Stimulated activated CD4-positive, alpha-beta T cell treated with anti-CD3 and anti-CD28 coated beads, TNF-alpha, amount 100 ng/mL, for 24 hours (primary cell): ENCODE measurements around the gene CDH4.

Experiments used
- DNase-seq, 3 experiments: peaks; one replicate each; pipeline ENCODE4 v3.0.0-alpha.2; 2020; ENCODE audit warnings: low read depth in 3 of 3

Gene CDH4

DNA sequence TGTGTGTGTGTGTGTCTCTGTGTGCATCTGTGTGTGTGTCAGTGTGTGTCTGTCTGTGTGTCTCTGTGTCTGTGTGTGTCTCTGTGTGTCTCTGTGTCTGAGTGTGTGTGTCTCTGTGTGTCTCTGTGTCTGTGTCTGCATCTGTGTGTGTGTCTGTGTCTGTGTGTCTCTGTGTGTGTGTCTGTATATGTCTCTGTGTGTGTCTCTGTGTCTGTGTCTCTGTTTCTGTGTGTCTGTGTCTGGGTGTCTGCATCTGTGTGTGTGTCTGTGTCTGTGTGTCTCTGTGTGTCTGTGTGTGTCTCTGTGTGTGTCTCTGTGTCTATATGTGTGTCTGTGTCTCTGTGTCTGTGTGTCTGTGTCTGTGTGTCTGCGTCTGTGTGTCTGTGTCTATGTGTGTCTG lies 605.8 kb downstream of the CDH4 start:
- DNase-seq = no peak

DNA sequence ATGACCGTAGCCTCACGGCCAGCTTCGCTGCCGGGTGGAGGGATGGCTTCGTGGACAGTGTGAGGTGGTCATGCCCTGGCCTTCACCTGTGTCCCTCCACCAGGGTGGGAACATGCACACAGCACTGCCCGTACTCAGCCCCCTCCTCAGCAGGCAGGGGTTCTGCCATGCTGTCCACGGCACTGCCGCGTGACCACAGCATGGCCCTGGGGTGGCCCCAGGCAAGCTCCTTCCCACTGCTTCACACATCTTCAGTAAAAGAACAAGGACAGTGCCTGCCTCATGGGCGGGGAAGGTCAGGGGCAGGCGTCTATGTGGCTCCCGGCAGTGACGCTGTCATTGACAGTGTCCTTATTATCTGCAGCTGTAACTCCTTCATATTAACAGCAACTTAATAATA lies 607.7 kb downstream of the CDH4 start:
- no peak for DNase-seq

DNA sequence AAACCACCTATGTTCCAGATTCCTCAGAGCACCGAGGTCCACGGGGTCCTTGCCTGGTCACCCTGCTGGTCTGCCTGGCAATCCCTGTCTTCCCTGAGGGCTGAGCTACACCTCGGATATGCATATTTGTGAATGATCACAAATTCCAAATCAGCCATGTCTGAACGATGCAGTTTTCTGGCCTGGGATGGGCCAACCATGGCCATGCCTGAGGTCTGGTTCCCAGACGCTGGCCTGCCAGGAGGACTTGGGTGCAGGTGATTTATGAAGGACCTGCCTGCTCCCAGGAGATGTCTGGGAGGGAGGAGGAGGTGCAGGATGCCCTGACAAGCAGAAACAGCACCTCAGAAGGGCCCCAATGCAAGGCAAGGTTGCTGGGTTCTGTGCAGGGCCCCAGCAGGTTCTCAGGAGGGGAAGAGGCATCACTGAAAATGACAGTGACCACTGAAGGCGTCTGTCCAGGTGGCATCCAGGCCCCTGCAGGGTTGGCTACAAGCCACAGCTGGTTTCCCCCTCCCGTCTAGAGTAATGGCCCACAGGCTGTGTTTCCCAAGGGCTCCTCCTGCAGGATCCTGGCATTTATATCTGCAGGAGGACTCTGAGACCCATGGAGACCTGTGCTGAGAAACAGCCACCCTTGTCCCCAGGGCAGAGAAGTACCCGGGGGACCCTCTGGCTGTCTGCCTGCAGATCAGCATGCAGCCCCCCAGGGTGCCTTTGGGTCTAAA lies 608.4 kb downstream of the CDH4 start:
- DNase-seq = no peak

DNA sequence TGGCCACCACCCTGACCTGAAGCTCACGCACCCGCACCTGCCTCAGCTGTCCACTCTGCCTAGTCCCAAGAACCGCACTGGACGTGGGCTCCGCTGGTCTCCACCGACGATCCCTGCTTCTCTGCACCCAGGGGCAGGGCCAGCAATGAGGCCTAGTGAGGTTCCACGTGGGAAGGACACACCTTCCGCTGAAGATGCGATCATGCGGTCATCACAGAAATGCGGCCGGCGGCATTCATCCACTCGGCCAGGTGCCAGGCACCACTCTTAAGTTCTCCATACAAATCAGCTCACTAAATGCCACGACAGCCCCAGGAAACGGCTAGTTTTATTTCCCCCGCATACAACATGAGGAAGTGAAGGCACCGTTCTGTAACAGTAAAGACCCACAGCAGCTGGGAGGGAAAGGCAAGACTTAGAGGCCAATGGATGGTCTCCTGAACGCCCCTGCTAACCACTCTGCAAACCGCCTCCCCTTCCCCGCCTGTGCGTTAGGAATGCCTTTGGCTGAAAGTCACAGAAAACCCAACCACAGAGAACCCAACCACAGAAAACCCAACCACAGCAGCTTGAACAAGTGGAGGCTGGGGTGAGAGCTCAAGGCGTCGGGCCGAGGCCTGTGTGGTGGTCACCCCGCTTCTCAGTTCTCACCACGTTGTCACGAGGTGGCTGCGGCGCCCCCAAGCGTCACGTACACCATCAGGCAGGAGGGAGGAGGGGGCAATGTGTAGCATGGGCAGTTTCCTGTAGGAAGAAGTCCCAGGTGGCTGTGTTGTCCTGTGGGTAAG lies 609.2 kb downstream of the CDH4 start:
- no peak for DNase-seq

DNA sequence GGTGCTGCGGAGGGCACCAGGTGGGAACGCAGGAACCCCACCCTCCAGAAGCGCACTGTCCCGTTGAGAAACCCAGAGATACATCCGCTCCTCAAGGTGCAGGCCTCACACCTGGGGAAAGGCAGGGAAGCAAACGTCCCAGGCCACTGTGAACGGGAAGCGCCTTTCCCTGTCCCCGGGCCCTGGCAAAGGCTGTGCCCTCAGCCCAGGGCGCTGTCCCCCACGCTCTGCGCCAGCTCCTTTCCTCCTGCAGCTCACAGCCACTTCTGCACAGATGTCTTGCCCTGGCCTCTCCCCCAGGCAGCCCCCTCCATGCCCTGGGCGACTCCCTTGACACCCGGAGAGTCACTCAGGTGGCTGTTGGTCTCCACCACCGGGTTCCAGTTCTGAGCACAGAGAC lies 609.8 kb downstream of the CDH4 start:
- no peak for DNase-seq

DNA sequence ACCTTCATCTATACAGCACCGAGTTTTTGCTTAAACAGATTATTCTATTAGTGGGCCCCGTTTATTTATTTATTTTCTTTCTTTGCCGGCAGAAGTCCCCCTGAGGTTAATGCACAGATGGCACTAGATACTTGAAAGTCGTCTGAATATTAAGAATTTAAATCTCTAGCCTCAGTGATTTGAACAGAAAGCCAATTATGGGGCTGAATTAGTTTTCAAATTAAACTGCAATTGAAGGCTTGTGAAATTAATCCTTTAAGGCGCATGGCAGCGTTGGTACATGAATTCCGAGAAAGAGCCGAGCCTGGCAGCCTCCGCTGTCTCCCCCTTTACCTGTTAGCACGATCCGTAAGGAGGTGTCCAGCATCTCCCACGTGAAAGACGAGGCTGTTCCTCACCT lies 610.8 kb downstream of the CDH4 start:
- DNase-seq = no peak

DNA sequence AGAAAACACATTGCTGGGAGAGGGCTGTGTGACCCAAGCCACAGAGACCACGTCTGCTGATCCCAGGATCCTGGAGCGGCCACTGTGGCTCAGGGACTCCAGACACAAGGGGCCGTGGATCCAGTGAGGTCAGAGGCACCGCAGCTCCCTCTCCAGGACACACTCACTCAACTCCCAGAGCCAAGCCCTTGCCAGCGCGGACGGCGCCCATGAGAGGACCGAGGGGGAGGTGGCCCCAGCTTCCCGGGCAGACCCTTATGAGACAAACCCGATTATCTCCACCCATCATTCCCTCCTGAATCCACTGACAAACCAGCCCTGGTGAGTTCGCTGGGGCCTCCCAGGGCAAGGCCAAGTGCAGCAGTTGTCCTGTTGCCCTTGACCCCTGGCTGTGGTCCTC lies 612.4 kb downstream of the CDH4 start:
- DNase-seq = no peak

DNA sequence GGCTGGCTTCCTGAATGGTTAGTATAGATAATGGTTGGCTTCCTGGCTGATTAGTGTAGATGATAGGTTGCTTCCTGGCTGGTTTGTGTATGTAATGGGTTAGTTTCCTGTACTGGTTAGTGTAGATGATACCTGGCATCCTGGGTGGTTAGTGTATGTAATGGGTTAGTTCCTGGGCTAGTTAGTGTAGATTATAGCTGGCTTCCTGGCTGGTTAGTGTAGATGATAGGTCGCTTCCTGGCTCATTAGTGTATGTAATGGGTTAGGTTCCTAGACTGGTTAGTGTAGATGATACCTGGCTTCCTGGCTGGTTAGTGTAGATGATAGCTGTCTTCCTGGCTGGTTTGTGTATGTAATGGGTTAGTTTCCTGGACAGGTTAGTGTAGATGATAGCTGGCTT lies 613.3 kb downstream of the CDH4 start:
- DNase-seq = no peak

DNA sequence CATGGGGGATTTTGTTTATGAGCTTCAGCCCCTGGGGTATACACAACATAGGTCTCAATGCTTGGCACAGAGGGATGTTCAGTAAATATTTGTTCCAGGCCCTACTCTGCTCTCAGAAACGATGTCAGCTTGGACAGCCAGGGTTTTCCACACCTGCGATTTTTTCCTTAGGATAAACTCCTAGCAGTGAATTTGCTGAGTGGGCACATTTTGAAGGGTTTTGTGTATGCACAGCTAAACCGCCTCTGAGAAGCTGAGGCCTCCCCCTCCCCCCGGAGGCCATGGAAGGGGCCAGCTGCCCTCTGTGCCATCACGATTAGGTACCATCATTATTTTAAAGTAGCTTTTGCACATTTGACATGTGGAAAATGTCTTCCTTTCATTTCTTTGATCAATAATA lies 614.1 kb downstream of the CDH4 start:
- no peak for DNase-seq

DNA sequence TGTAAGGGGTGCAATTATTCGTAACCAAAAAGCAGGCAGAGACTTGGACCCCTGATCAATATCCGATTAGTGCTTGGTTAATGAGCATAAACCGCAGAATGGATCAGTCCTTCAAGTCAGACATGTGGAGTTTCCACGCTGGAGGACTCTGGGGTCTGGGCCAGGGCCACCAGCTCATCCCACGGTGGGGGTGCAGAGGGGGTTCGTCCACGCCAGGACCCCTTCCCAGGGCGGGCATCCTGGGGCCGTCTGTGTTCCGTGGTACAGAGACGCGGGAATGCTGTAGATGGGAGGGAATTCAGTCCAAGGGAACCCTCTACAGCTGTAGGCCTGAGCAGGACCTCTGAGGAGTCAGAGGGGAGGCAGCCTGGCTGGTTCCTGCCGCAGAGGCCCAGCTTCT lies 615.9 kb downstream of the CDH4 start:
- no peak for DNase-seq

DNA sequence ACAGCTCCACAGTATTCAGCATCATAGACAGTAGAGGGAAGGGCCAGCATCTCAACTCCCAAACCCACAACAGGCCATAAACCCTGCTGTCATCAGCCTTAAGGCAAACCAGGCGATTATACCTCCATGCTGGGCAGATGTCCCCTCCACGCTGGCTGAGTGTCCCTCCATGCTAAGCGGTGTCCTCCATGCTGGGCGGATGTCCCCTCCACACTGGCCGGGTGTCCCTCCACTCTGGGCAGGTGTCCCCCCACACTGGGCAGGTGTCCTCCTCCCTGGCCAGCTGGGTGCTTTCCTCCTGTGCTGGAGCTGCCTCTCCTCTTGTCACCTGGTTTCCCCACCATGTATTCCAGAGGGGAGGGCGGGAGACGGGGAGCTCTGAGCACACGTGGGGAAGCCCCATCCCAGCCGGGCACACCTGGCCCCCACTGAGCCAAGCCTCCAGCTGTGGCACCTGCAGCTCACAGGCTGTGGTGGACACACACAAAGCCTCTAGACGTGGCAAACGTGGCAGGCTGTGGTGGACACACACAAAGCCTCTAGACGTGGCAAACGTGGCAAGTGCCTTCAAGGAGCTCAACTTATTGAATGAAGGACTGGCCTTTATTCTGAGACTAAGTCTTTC lies 616.5 kb downstream of the CDH4 start:
- DNase-seq = no peak

DNA sequence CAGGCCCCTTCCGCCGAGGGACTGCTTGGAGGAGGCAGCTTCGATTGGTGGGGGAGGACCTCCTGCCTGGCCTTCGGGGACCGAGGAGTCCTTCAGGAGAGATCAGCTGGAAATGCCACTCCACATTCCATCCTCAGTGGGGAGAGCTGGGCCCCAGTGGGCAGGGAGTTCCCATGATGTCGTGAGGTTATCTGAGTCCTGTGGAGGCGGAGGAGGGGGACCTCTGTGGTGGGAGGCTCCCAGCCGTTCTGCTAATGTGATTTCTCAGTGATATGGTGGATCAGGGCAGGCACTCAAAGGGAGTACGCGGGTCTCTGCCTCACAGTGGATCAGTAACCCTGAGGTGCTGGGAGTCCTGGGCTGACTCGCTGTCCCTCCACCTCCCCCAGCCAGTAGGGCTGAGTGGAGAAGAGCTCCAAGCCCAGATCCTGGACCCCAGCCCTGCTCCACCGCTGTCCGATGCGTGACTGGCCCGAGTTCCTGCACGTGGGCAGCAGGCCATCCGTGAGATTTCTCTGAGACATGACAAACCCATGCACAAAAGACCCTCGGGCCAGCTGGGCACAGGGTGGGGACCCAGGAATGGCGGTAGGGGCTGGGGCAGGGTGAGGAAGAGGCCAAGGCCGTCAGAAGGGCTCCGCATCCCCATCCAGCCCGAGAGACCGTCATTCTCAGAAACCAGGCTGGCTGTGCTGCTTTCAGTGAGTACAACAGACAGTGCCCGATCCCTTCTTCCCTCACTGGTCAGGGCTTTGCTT lies 617.9 kb downstream of the CDH4 start:
- no peak for DNase-seq

DNA sequence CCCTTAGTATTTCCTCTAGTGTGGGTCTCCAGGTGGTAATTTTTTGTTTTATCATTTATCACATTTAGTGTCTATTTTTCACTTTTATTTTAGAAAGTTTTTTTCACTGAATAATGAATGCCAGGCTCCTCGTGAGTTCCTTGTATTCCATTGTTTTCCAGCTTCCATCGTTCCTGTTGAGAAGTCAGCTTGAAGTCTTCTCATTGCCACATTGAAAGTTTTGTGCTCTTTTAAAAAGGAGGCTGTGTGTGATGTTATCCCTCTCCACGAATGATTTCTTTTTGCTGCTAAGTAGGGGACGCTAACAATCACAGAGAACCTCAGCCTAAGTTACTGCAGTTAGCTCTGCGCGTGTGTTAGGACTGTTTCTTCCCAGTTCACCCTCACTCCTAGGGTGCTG lies 619.1 kb downstream of the CDH4 start:
- DNase-seq = no peak

DNA sequence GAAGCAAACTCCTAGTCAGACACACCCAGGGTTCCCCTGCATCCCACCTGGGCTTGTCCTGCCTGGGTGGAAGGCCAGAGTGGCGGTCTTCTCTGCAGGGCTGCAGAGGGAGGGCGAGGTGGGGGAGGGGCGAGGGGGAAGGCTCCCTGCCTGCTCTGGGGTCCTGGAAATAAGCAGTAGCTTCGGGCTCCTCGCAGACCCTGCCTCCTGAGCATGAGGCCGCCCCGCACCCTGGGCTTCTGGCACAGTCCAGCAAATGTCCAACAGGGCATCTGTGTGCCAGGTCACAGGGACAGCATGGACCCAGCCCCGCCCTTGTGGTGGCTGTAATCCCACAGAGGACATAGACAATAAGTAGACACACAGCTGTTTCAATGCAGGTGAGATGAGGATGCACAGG lies 619.9 kb downstream of the CDH4 start:
- no peak for DNase-seq

DNA sequence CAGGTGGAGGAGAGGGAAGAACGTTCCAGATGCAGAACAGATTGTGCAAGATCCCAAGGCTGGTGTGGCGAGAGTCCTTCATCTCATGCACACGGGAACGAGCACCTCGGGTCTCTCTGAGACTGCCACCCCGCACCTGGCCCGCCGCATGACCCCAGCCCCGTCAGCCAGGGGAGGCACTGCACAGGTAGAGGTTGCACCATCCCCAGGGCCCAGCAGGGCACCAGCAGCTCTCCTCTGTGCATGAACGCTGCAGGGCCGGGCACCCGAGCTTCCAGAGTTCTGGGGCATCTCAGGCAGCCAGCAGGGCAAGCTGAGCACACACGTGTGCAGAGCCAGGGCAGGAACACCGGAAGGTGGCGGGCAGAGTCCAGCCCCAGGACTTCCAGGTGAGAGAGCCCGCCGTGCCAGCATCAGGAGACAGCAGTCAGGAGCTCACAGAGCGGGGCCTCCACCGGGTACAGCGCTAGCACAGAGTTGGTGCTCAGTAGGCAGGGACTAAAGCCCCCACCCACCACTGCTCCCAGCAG lies 620.4 kb downstream of the CDH4 start:
- no peak for DNase-seq

DNA sequence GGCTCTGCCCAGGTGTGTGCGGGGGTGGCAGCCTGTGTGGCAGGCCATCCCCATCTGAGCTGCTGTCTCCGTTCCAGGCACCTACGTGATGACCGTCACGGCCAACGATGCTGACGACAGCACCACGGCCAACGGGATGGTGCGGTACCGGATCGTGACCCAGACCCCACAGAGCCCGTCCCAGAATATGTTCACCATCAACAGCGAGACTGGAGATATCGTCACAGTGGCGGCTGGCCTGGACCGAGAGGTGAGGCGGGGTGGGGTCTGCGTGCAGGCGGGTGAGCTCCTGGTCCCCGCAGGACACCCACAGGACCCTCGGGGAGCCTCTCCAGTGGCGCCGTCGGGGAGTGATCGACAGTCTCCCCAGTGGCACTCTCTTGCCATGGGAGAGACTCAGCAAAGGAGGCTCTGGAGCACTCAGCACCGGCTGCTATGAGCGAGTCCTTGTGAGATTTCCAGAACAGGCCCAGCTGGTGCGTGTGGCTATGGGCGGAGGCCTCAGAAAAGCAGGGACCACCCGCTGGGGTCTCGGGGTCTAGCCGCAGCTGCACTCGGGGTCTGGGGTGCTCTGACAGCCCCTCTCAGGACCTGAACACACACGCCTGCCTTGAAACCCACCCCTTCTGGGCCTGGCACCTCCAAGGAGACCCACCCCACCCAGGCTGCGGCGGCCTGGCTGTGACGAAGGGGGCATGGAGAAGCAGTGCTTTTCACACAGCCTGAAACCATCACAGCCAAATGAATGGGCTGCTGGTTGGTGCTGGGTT lies 621.8 kb downstream of the CDH4 start:
- no peak for DNase-seq

DNA sequence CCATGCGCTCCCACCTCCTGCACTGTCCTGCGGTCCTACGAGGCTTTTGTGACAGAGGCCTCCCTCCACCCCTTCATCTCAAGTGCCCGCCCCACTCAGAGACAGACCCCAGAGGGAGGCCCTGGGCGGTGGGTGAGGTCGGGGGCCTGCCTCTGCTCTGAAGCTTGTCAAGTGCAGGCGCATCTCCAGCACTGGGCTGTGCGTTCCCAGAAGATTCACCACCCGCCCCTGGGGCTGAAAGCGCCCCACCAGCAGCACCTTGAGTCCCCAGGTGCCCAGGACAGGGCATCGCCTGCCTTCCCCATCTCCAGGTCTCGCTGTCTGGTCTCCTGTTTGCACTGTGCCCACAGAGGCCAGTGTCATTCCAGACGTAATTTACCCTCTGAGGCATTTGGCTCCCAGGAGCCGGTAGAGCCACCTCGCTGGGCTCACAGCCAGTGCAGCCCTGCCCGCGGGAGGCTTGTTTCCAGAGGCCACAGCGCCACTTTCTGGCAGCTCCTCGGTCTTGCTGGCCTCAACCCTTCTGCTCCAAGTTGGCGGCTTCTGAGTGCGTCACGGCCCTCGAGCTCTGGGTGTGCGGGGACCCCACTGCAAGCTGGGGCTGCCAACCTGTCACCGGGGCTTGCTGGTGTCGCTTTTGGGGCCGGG lies 622.5 kb downstream of the CDH4 start:
- no peak for DNase-seq

DNA sequence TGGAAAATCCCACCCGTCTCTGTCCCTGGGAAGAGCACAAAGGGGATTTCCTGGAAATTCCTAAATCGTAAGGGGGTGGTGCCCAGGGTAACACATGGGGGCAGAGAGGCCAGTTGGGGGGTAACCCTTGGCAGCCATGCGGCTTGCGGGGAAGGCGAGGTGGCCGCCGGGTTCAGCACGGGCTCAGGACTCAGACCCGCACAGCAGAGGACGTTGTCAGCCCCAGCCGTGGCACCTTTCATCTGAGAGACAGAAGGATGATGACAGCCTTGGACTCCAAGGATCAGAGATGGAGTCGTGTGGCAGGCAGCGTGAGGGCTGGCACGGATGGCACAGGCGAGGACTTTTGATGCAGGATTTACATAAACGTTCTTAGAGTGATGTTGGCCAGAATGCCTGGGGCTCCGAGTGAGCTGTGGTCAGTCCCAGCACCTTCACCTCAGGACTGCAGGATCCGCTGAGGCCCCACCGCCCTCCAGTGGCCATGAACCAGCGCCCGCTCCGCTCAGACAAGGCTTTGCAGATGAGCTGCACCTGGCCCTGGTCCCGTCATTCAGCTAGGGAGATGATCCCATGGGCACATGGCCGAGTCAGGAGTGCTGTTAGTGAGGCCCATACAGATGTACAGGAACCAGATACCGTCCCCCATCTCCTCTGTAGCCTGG lies 623.3 kb downstream of the CDH4 start:
- DNase-seq = no peak

DNA sequence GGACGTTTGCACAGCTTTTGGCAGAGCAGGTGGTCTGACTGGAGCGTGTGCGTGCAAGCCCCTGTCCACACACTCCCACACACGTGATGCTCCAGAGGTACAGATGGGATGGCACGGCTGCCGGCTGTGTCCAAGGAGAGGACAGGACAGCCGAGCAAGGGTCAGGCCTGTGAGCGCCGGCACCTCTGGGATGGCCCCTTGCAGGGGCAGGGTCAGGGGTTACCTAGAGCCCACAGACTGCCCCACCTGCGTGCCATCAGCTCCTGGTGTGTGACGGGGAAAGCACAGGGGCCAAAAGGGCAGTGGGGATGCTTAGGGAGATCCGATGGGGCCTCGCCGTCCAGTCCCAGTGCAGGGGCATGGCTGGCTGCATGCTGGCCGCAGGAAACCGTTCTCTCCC lies 623.9 kb downstream of the CDH4 start:
- DNase-seq = no peak
